ENCODE results near the gene GMDS.

Gene GMDS

GRCh38 chr6:1817033-1817761 lies 428.2 kb downstream of the GMDS start:
- peak; percentile 20 for DNase-seq (ENCODE audit: extremely low read depth, low read depth)
- TF ChIP-seq CTCF (IDR thresholded peaks at IDR 0.05; ENCODE audit: low read depth, low read length): no peak

GRCh38 chr6:1815827-1816452 lies 429.5 kb downstream of the GMDS start:
- no peak for DNase-seq (ENCODE audit: extremely low read depth, low read depth)
- TF ChIP-seq CTCF (IDR thresholded peaks at IDR 0.05; ENCODE audit: low read depth, low read length): no peak

GRCh38 chr6:1814279-1814678 lies 431.1 kb downstream of the GMDS start:
- DNase-seq (ENCODE audit: extremely low read depth, low read depth): no peak
- no peak for TF ChIP-seq CTCF (IDR thresholded peaks at IDR 0.05; ENCODE audit: low read depth, low read length)

GRCh38 chr6:1812487-1812886 lies 432.9 kb downstream of the GMDS start:
- no peak for TF ChIP-seq CTCF (IDR thresholded peaks at IDR 0.05; ENCODE audit: low read depth, low read length)
- DNase-seq (ENCODE audit: extremely low read depth, low read depth): no peak

- no peak for DNase-seq (ENCODE audit: extremely low read depth, low read depth)
- no peak for TF ChIP-seq CTCF (IDR thresholded peaks at IDR 0.05; ENCODE audit: low read depth, low read length)
Measured at GRCh38 chr6:1812034-1812433, 433.4 kb downstream of the GMDS start.

GRCh38 chr6:1810880-1811279 lies 434.5 kb downstream of the GMDS start:
- no peak for DNase-seq (ENCODE audit: extremely low read depth, low read depth)
- no peak for TF ChIP-seq CTCF (IDR thresholded peaks at IDR 0.05; ENCODE audit: low read depth, low read length)

GRCh38 chr6:1809291-1809988 lies 436.0 kb downstream of the GMDS start:
- DNase-seq (ENCODE audit: extremely low read depth, low read depth): no peak
- no peak for TF ChIP-seq CTCF (IDR thresholded peaks at IDR 0.05; ENCODE audit: low read depth, low read length)

All from AG09319 (cell line).